Liver (tissue), 9 donors: ENCODE data around the gene PRICKLE4. TPM values are rescaled to one million over a fixed set of nuclear protein-coding genes. Genes with fewer than 3 reads are reported as not detected.

Experiments used
- DNase-seq: peaks from one replicate; pipeline ENCODE4 v3.0.0-alpha.2; 2017; ENCODE audit warnings: low spot score
- H3K27ac ChIP-seq, 2 donors: one replicate each; pipeline ENCODE4 v1.7.0; 2013; ENCODE audit warnings: inconsistent platforms in 2 of 2, low read length in 2 of 2, control low read depth in 1 of 2, low read depth in 1 of 2, mild to moderate bottlenecking in 1 of 2
- H3K27me3 ChIP-seq, 4 donors: one replicate each; pipeline versions ENCODE4 v1.6.1 to v1.7.0; 2013; ENCODE audit warnings: low read length in 3 of 4, inconsistent platforms in 1 of 4, mild to moderate bottlenecking in 1 of 4, moderate library complexity in 1 of 4; ENCODE audit not compliant: control insufficient read depth in 4 of 4, insufficient read depth in 4 of 4
- H3K36me3 ChIP-seq, 4 donors: one replicate each; pipeline versions ENCODE4 v1.6.1 to v1.7.0; 2013; ENCODE audit warnings: low read length in 3 of 4, mild to moderate bottlenecking in 3 of 4, low read depth in 1 of 4, moderate library complexity in 1 of 4; ENCODE audit not compliant: control insufficient read depth in 4 of 4, insufficient read depth in 3 of 4
- H3K4me1 ChIP-seq, 4 donors: one replicate each; pipeline versions ENCODE4 v1.6.1 to v1.7.0; 2013; ENCODE audit warnings: low read length in 3 of 4, mild to moderate bottlenecking in 3 of 4, moderate library complexity in 1 of 4; ENCODE audit not compliant: control insufficient read depth in 4 of 4, insufficient read depth in 4 of 4
- H3K4me3 ChIP-seq, 3 donors: one replicate each; pipeline versions ENCODE4 v1.6.1 to v1.7.0; 2013; ENCODE audit warnings: low read length in 3 of 3, control low read depth in 1 of 3, low read depth in 1 of 3, mild to moderate bottlenecking in 1 of 3
- H3K9ac ChIP-seq, 2 donors: one replicate each; pipeline ENCODE4 v1.7.0; 2013; ENCODE audit warnings: low read length in 2 of 2, mild to moderate bottlenecking in 2 of 2, moderate library complexity in 2 of 2, control low read depth in 1 of 2, low read depth in 1 of 2
- H3K9me3 ChIP-seq, 4 donors: one replicate each; pipeline versions ENCODE4 v1.6.1 to v1.7.0; 2013; ENCODE audit warnings: low read length in 3 of 4; ENCODE audit not compliant: control insufficient read depth in 4 of 4
- EGR1 ChIP-seq, 2 donors: IDR thresholded peaks; 2 replicates each; pipeline ENCODE4 v1.6.1; 2016 to 2018; ENCODE audit warnings: antibody characterized with exemption in 2 of 2, low read depth in 2 of 2
- FOXA1 ChIP-seq: IDR thresholded peaks from 2 replicates; pipeline ENCODE4 v1.6.1; 2016; ENCODE audit warnings: antibody characterized with exemption
- FOXA2 ChIP-seq: IDR thresholded peaks from 2 replicates; pipeline ENCODE4 v1.6.1; 2016; ENCODE audit warnings: antibody characterized with exemption
- GABPA ChIP-seq, 2 donors: IDR thresholded peaks in 1 of 2; conservative IDR thresholded peaks in 1 of 2; 2 replicates each; pipeline ENCODE4 v1.6.1; 2016; ENCODE audit warnings: antibody characterized with exemption in 2 of 2, mild to moderate bottlenecking in 1 of 2, moderate library complexity in 1 of 2
- HNF4A ChIP-seq, 2 donors: conservative IDR thresholded peaks; 2 replicates each; pipeline ENCODE4 v1.6.1; 2016; ENCODE audit warnings: antibody characterized with exemption in 2 of 2, mild to moderate bottlenecking in 2 of 2
- JUND ChIP-seq, 2 donors: IDR thresholded peaks; 2 replicates each; pipeline ENCODE4 v1.6.1; 2016; ENCODE audit warnings: antibody characterized with exemption in 2 of 2
- RAD21 ChIP-seq, 2 donors: IDR thresholded peaks; 2 replicates each; pipeline ENCODE4 v1.6.1; 2016; ENCODE audit warnings: antibody characterized with exemption in 2 of 2, mild to moderate bottlenecking in 2 of 2
- REST ChIP-seq: IDR thresholded peaks from 2 replicates; pipeline ENCODE4 v1.6.1; 2016; ENCODE audit warnings: antibody characterized with exemption, mild to moderate bottlenecking
- RXRA ChIP-seq, 2 donors: IDR thresholded peaks; 2 replicates each; pipeline ENCODE4 v1.6.1; 2017 to 2018; ENCODE audit warnings: antibody characterized with exemption in 2 of 2, mild to moderate bottlenecking in 1 of 2
- SP1 ChIP-seq: IDR thresholded peaks from 2 replicates; pipeline ENCODE4 v1.6.1; 2018; ENCODE audit warnings: antibody characterized with exemption, mild to moderate bottlenecking
- TAF1 ChIP-seq: conservative IDR thresholded peaks from 2 replicates; pipeline ENCODE4 v1.6.1; 2016; ENCODE audit warnings: antibody characterized with exemption, mild to moderate bottlenecking
- YY1 ChIP-seq: IDR thresholded peaks from 2 replicates; pipeline ENCODE4 v1.6.1; 2016; ENCODE audit warnings: antibody characterized with exemption, mild to moderate bottlenecking
- WGBS: extraction: QIAGEN DNeasy Blood & Tissue Kit; methylation state at CpG from one replicate; pipeline ENCODE4 v1.1.7; 2013; 5-methylcytosine and 5-hydroxymethylcytosine counted together
- polyA plus RNA-seq, 2 donors: library from polyadenylated mRNA; stranded (reverse) in 1 of 2; unstranded in 1 of 2; fragments of 200-250 nt in 1 of 2; fragments of >200 nt in 1 of 2; fragmentation: Nextera tagmentation in 1 of 2; extraction: Ambion mirVana in 1 of 2; gene quantifications; one replicate each; pipeline versions ENCODE4 v1.2.1 to v1.2.3, GENCODE V29; 2013 to 2015
- total RNA-seq, 2 donors: library from RNA; depleted of rRNA; stranded (reverse); fragments of >200 nt; gene quantifications; one replicate each; pipeline ENCODE4 v1.2.3, GENCODE V29; 2014
- TF ChIP-seq, protein P1 (sequence below): fragments of 150-350 bp; IDR thresholded peaks from 2 replicates; pipeline ENCODE4 v1.5.1; 2017; ENCODE audit warnings: improper control_type of control experiment, low read depth, low read length; ENCODE audit not compliant: missing input control
- TF ChIP-seq, protein P2 (sequence below): IDR thresholded peaks from 2 replicates; pipeline ENCODE4 v1.6.1; 2016; ENCODE audit warnings: antibody characterized with exemption
- TF ChIP-seq, protein P3 (sequence below): IDR thresholded peaks from 2 replicates; pipeline ENCODE4 v1.6.1; 2016; ENCODE audit warnings: antibody characterized with exemption
- donor health status: healthy.
- donor health status: healthy.
- donor health status: healthy.
- donor health status: healthy.
- donor health status: healthy.

PRICKLE4 gene
- total and polyA plus RNA-seq, 4 donors: 0.37 to 1.4 (median 0.98) TPM; not detected in 1

DNA sequence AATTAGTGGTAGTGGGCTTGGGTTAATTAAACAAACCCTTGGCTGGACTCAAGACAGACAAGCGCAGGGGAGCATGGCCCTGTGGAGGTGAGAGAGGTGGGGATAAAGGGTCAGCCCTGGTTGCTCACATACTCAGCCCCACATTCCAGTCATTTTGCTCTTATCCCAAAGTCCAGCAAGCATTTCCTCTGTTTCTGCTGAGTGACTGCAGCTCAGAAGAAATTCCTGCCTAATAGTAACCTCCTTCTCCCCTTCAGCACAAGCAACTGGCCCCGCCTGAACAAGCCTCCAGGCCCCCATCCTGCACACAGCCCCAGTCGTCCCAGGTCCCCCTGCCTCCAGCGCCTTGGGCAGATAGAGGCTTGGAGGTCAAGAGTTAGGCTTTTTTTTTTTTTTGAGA, 41.5 kb upstream of the PRICKLE4 start:
- no peak overlapping the region for H3K27ac ChIP-seq
- 83% methylated on average over 4 of the region's 4 CpGs for WGBS
- no peaks in the 10 kb centered on the region for H3K36me3 ChIP-seq

GRCh38 chr6:41740366-41741162, 40.0 kb upstream of the PRICKLE4 start:
- peaks cover 0 to 4% (median 2%) of the 10 kb centered on the region in 4 donors for H3K4me1 ChIP-seq
- no peak overlapping the region for H3K4me3 ChIP-seq
- H3K36me3 ChIP-seq: no peaks in the 10 kb centered on the region
- no peaks in the 10 kb centered on the region for H3K9me3 ChIP-seq
- H3K27ac ChIP-seq: no peak overlapping the region
- TF ChIP-seq, protein P1, sequence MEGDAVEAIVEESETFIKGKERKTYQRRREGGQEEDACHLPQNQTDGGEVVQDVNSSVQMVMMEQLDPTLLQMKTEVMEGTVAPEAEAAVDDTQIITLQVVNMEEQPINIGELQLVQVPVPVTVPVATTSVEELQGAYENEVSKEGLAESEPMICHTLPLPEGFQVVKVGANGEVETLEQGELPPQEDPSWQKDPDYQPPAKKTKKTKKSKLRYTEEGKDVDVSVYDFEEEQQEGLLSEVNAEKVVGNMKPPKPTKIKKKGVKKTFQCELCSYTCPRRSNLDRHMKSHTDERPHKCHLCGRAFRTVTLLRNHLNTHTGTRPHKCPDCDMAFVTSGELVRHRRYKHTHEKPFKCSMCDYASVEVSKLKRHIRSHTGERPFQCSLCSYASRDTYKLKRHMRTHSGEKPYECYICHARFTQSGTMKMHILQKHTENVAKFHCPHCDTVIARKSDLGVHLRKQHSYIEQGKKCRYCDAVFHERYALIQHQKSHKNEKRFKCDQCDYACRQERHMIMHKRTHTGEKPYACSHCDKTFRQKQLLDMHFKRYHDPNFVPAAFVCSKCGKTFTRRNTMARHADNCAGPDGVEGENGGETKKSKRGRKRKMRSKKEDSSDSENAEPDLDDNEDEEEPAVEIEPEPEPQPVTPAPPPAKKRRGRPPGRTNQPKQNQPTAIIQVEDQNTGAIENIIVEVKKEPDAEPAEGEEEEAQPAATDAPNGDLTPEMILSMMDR: no peak
- TF ChIP-seq FOXA1 (no peak), SP1 (no peak), GABPA (IDR thresholded peaks at IDR 0.05 in 1 of 2, conservative IDR thresholded peaks at IDR 0.05 in 1 of 2) (no peak), JUND (IDR thresholded peaks at IDR 0.05) (no peak), EGR1 (IDR thresholded peaks at IDR 0.05; ENCODE audit: low read depth in 2 of 2) (no peak), REST (no peak), TAF1 (no peak), FOXA2 (no peak), YY1 (no peak)
- TF ChIP-seq, protein P2, sequence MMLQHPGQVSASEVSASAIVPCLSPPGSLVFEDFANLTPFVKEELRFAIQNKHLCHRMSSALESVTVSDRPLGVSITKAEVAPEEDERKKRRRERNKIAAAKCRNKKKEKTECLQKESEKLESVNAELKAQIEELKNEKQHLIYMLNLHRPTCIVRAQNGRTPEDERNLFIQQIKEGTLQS: no peak
- TF ChIP-seq, protein P3, sequence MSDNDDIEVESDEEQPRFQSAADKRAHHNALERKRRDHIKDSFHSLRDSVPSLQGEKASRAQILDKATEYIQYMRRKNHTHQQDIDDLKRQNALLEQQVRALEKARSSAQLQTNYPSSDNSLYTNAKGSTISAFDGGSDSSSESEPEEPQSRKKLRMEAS: no peak
- no peak for DNase-seq
- no peaks in the 10 kb centered on the region for H3K27me3 ChIP-seq
- 89% methylated on average over 13 of the region's 13 CpGs for WGBS
- no peak overlapping the region for H3K9ac ChIP-seq

More for the DNA sequence above, 41.5 kb upstream of the PRICKLE4 start:
- H3K9ac ChIP-seq: no peak overlapping the region
- TF ChIP-seq RAD21 (IDR thresholded peaks at IDR 0.05) (no peak), HNF4A (conservative IDR thresholded peaks at IDR 0.05) (no peak), RXRA (IDR thresholded peaks at IDR 0.05) (no peak), FOXA2 (no peak)
- no peak overlapping the region for H3K4me3 ChIP-seq
- H3K9me3 ChIP-seq: no peaks in the 10 kb centered on the region
- H3K27me3 ChIP-seq: no peaks in the 10 kb centered on the region
- DNase-seq: no peak
- peaks cover 0 to 5% (median 2%) of the 10 kb centered on the region in 4 donors for H3K4me1 ChIP-seq
